NCI-H82 treated with DMSO at 0.1 percent for 48 hours (cell line): Measurements from ENCODE around the gene PELI2.

Experiments used
- DNase-seq: peaks from one replicate; lab custom pipeline; 2025; ENCODE audit not compliant: unreplicated experiment; lab: John Stamatoyannopoulos, UW

PELI2 gene

DNA sequence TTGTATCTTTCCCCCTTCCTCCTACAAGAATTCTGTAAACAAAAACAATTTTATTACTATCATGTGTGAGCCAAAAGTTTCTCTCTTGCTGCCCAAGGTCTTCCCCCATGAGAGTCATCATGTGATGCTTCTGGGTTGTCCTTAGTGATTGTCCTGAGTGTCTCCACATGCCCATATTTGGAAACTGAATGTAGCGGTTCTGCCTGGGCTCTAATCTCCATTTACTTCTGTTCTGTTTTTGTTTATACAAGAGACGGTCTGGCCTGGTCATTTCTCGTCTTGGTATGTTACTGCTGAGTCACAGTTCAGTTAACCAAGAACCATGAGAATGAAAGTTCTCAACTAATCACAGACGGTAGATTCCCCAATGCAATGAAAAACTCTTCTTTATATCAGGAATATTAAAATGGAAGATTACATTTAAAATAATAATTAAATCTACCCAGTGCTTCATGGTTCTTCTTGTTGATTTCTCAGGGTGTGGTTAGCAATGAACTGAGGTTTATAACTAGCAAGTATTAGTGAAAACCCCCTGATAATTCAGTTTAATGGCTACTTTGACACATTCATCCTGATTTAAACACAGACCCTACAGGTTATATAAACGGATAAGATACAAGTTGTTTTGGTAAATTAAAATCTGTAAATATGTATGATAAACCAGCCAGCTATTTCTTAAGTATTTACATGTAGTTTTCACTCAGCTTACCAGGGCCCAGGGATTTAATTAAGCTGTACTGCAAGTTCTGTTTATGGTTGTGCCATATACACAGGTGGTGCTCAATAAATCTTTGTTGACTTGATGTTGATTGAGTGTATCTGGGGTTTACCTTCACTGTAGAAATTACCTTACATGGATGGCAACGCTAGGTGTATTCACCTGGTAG is 81.1 kb downstream of the PELI2 start:
- DNase-seq = peak; percentile 65

DNA sequence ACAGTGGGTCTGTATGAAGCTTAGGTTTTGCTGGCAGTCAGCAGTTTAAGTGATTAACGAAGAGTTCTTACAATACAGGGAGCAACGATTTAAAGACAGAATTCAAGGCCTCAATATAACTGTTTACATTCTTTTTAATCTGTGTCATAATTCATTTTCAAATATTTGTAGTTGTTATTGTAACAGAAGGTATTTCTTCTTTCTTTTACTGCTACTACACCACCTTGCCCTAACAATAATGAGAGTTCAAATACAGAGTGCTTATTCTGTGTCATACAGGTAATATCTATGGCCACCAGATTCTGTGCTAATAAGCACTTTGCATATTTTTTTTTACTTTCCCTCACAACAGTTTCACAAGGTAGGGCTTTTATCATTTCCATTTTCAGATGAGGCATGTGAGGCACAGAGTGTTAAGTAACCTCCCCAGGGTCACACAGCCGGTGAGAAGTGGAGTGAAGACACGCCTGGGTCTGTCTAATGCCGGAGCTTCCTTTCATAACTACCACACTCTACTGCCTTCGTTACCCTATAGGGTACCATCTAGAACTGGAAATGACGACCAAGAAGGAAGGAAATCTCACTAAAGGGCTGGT is 81.9 kb downstream of the PELI2 start:
- DNase-seq = no peak

DNA sequence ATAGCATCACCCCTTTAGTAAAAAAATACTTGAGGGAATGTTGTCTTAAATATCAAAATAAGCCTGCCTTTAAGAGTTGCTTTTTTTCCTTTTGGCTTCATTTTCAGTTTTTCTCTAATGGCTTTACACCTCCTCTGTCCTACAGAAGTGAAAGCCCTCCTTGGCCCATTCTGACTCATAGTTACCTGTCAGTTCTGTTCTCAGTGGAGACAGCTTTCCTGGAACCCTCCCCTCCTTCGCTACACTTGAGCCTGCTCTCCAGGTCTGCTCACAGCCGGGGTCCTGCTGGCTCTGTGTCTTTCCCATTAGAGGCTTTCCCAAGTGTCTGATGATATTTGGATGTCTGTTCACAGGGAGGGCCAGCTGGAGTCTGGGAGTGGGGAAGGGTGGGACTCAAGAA is 84.0 kb downstream of the PELI2 start:
- no peak for DNase-seq

DNA sequence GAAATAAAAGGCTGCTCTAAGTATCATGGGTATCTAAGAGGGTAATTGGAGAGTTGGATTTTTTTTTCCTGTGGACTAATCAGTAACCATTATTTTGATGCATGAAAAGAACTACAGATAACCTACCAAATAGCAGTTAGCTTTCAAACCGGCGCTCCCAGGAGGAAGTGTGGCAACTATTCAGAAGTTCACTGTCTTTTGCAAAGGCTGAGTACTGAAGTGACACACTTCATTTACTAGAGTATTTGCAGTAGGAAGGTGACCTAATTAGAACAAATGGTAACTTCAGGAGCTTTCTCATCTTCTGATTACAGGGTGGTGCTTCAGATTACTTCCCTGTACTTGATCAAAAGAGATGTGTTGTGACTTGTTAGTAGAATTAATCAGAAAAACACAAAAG is 87.7 kb downstream of the PELI2 start:
- DNase-seq = no peak

DNA sequence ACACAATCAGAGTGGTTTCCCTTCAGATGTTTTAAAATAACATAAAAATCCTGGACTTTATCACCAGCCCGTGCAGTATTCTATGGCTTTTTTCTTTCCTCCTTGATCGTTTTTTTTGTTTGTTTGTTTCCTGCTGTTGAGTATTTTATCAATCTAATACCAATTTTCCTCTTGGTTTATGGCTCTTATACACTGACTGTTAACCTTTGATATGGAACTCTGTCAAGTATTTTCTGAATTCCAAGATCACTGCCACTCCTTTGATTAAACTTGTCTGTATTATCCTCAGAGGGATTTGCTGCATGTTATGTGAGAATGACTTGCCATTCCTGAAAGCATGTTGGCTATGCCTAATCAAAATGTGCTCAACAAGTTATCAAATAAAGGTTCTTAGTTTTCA is 88.4 kb downstream of the PELI2 start:
- no peak for DNase-seq

DNA sequence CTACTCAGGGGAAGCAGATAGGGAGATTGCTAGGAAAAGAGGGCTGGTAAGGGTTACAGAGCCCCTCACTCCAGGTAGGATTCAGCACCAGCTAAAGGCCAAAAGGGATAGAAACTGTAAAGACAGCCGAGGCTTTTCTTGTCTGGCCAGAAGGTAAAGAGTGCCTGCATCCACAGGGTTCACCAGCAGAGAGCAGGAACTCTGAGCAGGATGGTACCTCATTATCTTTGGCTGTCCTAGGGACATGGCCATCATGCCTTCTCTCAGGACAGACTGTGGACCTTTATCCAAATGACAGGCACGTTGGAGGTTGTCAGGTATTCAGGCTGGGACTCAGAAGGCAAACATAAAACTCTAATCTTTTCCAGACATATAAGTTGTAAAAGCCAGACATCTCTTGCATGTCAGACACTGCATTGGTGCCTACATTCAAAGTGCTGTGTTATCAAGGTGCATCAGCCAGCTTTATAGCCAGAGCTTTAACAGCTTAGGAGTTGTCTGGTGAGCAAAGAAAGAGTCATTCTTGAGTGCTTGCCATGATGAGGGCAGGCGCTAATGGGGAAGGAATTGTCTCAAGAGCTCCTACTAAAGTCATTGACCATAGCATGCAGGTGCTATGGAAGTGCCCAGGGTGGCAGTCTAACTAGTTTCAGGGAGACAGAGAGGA is 89.5 kb downstream of the PELI2 start:
- no peak for DNase-seq

DNA sequence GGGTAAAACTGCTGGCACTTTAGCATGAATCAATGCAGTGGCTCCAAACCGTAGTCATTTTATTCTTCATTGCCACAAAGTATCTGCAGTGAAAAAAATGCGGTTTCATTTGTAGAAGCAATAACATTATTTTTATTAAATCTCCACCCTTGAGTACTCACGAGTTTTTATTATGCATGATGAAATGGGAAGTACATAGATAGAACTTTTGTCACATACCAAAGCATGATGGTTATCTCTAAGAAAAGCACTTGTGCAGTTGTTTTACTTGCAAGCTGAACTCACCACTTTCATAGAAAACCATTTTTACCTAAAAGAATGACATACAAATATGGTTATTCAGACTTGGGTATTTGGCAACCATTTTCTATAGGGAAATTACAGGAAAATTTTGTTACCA is 90.3 kb downstream of the PELI2 start:
- no peak for DNase-seq

DNA sequence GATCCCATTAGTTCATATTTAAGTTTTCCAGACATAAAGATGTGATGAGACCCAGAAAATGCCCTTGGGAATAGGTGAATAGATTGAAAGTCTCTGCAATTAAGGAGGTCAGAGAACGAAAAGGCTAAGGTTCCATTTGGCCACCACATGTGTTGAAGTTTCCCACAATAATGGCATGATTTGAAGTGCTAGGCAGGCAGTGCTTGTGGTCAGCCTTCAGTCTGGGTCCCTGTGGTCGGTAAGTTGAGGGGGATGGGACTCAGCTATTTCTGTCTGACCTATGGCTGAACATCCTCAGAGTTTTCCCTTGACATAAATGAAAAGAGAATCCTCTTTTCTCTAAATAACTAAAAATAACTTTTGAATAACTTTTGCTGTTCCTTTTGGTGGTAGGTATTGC is 92.4 kb downstream of the PELI2 start:
- no peak for DNase-seq

DNA sequence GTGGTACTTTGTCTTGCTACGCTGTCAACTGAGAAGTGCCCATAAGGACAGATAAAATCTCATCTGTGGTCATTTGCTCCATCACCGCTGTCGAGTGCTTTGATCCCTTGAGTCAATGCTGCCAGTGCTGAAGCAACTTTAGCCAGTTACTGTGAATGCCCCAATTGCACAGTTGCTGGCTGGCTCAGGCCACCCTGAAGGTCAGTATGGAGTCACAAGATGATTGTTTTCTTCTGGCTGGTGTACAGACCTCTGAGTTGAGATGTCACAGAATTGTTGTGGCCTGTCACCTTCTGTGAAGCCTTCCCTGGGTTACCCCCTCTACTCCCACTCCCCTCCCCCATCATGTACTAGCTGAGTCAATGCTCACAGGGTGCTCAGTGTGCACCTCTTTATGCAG is 92.9 kb downstream of the PELI2 start:
- no peak for DNase-seq

DNA sequence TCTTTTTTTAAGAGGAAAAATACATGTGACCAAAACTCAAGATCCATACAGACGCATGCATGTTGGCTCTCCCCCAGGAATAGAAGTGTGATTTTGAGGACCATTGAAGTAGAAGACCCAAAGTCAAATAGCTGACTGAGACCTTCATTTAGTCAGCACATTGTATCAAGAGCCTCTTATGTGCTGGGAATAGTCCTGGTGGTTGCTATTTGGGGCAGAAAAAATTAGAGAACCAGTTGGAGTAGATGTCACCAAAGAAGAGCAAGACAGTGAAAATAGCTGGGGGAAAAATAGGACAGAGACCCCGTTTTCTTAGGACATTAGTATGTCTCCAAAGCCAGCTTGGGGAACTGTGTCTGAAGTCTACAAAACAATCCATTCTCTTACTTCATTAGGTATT is 93.6 kb downstream of the PELI2 start:
- DNase-seq = no peak

DNA sequence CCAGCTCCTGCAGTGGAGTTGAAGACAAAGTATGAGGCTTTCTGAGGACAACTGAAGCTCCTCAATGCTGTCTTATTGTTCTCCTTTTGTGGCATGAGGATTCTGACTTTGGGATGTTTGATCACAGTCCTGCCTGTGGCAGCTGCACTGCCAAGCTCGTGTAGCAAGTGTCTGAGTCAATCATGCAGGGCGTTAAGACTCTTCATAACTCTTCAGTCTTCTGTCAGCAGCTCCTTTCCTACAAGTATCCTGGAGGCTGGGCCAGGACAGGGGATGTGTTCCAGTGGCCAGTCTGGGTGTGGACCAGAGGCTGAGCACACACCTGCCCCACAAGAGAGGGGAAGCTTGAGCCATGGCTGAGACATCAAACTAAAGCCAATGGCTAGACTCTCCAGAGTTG is 94.3 kb downstream of the PELI2 start:
- no peak for DNase-seq

DNA sequence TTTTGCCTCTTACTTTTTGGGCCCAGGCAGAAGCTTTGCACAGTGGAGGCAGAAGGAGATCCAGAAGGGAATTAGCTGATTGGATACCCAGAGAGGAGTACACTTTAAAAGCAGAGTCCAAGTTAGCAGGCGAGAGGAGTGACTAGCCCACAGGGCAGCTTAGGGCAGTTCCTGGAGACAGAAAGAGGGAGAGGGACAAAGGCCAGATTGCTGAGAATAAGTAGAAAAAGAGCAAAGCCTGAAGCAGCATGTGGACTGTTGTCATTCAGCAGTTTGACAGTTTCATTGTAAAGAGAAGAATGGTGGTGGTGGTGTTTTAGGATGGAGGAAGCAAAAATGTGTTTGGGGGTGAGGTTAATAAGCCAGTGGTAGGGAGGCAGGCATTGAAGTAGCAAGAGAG is 95.1 kb downstream of the PELI2 start:
- DNase-seq = no peak

DNA sequence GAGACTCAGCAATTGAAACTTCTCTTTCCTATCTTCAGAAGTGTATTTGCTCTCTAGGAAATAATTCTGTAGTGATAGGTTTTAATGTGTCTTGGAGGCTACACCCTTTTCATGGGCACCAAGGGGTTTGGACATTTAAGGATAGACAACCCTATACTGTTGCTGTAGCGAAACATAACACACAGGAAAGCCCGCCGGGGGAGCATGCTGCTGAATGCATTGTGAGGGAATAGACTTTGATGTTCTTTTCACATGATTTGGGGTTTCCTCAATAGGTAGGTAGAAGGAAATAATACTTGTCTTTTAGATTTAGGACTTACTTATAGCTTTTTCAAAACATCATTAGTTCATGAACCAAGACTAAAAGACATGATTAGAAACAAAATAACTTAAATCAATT is 97.0 kb downstream of the PELI2 start:
- DNase-seq = no peak

DNA sequence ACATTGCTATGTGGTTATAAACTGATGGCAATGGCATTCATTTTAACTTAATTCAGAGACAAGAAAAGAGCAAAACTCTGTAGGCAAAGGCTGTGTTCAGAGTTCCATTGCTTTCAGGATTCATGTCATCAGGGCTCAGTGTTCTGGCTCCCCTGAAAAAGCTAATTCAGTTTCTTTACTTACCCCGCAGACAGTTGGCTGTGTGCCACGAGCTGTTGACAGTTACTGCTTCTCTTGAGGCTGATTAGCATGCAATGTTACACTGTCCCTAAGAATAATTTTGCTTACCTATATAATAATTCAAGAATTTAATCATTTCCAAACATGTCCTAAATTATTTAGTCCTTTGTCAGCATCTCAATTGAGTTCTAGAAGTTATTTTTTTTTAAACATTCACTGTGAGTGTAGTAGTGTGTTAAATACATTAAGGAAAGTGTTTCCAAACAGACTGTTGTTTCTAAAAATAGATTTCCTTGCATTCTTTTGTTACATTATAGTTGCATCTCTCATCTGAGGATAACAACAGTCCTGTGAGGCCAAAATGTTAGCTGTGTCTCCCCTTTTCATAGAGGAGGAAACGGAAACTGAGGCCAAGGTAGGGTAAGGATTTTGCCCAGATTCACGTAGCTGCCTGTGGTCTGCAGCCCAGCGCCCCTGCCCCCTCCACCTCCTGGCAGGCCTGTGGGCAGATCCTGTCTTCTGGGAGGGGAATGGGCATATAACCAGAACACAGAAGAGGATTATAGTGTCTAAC is 98.6 kb downstream of the PELI2 start:
- peak; percentile 86 for DNase-seq

DNA sequence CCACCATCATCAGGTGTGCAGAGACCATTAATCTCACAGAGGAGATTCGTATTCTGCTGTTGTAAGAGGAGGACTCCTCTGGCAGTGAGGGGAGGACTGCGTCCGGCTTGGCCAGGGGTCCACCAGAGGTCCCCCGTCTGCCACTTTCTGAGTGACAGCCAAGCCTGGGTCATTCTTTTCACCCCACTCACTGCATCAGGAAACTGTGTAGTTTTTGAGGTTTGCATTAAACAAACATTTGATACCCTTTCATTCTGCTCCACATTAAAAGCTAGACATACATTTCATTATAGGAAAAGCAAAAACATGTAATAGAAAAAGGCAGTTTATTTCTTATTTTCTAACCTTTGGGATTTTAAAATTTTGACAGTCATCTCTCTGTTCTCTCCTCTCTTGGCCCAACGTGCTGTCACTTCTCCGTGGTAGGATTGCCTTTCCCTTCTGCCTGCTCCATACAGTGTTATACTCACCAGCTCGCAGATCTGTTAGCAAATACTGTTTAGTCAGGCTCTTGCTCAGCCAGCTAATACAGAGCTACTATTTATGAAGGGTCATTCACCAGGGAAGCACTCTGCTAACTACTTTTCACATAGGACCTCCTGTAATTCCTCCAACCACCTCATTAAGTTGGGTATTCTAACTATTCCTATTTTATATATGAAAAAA is 99.3 kb downstream of the PELI2 start:
- DNase-seq = no peak

DNA sequence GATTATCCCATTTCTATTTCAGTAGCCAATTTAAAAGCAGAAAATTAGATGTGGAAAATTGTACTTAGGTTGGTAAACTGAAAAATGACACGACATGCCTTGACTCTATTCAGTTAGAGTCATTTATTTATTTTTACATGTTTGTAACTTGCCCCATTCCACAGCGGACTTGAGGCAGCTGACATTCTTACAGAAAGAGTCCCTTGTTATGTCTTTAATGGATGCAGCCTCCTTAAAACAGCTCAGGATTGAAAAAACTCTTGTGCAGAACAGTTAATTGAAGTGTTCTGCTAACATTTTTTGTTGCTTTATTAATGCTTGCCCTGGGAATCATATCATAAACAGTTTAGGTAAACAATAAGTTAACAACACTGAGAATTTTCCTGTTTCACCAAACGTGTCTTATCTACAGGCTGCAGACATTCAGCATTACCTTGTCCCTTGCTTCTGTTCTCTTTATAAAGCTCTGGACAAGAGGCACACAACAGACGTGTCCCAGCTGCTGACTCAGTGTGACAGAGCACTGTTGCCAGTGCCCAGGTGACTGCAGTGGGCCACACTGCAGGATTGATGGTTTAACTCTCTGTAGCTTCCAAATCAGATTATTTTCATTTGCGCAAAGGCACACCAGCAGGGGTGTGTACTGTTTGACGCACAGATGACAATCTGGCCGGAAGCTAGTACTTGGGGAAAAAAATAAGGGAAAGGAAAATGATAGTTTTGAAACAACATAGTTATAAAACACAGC is 101.6 kb downstream of the PELI2 start:
- peak; percentile 87 for DNase-seq

DNA sequence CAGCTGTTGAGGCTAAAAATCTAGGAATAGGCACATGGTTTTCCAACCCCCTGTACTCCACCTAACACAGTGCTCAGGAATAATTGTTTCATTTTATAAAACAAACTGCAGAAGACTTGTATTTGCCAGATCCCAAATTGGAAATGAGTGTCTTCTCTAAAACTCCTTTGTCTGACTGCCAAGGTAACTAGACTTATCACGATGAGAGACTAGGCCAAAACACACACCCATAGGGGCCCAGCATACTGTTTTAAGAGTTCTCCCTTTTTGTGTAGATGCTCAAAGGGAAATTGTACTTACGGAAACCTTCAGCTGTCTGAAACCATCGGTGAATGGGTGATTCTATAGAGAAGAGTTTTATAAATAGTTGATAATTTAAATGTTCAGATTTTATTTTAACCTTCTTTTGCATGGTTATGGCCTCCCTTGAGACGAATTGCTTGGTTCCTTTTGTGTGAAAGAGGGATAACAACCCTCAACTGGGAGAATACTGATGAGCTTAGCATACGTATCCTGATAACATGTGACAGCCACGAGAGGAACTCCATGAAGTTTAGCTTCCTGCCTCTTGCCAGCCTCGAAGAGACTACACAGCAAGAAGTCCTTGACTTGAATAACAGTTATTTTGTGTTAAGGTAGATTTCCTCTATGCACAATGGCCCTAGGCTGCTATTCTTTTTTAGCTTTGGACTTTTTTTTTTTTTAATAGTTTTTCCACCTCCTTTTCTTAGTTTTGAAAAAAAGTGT is 103.3 kb downstream of the PELI2 start:
- no peak for DNase-seq

DNA sequence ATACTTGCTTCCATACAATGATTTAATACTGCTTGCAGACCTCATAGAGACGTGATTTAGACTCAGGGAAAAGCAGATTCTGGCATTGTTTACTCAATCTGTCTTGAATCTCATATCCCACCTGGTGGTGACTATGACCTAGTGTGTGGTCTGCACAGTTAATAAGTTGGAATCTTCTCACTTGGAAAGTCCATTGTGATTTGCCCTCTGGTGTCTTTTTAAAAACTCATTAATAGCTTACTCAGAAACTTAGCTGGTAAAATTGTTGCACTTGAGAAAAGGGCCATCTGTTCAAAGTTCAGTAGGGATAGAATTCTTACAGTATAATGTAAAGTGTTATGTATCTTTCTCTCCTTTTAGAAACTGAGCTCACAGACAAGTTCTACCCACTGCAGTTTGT is 106.0 kb downstream of the PELI2 start:
- DNase-seq = peak; percentile 97
